HCT116 (cell line): ENCODE data around the gene CD44. TPM values are rescaled to one million over a fixed set of nuclear protein-coding genes. Genes with fewer than 3 reads are reported as not detected.

ENCODE experiments used
- ATAC-seq: fragments of 200-7000 bp; cut with Tn5 transposase; 2 replicates; pipeline ENCODE4 v1.9.1; 2020; ENCODE audit warnings: mild to moderate bottlenecking, moderate library complexity
- BruUV-seq: library from RNA; stranded (reverse); fragments of 400-500 nt; replicated peaks from 2 replicates; lab custom pipeline; 2021; lab: Mats Ljungman, UMichigan
- CTCF ChIA-PET: fragments of 300-600 bp; sonication (Branson Sonifier 250); formaldehyde crosslinking; loops from one replicate; lab custom pipeline; 2021; ENCODE audit warnings: antibody characterized with exemption; lab: Charles Lee
- POLR2A ChIA-PET: fragments of 300-600, 350-600 bp; sonication (Branson Sonifier 250); formaldehyde crosslinking; loops from one replicate; lab custom pipeline; 2021; ENCODE audit warnings: antibody characterized with exemption; lab: Charles Lee
- RAD21 ChIA-PET, 2 experiments: fragments of 300-600 bp; sonication (Branson Sonifier 250); formaldehyde crosslinking; loops; one replicate each; lab custom pipeline; 2023; ENCODE audit warnings: low total read pairs in 2 of 2; ENCODE audit not compliant: uncharacterized antibody in 2 of 2, unreplicated experiment in 2 of 2, low non-redundant PET in 1 of 2; lab: Charles Lee
- DNase-seq: peaks from one replicate; pipeline ENCODE4 v3.0.0-alpha.2; 2010; ENCODE audit warnings: low read depth, low spot score
- H2AFZ ChIP-seq: fragments of 200-600 bp; shearing (Covaris generic), sonication (generic); 2 replicates; pipeline ENCODE4 v1.6.1; 2017; ENCODE audit warnings: low read depth, mixed run types, mixed read lengths, antibody characterized with exemption, low read length; ENCODE audit not compliant: poor library complexity, severe bottlenecking
- H3K27ac ChIP-seq: 2 replicates; pipeline ENCODE4 v1.5.1; 2012; ENCODE audit warnings: low read depth, low read length
- H3K27me3 ChIP-seq: fragments of 200-600 bp; sonication (generic); 2 replicates; pipeline ENCODE4 v1.6.1; 2016; ENCODE audit warnings: mixed run types, low read length, mixed read lengths; ENCODE audit not compliant: insufficient read depth
- H3K36me3 ChIP-seq, 2 experiments: fragments of 200-500 bp in 1 of 2; fragments of 200-600 bp in 1 of 2; sonication (Bioruptor generic) in 1 of 2; sonication (generic) in 1 of 2; 2 replicates each; pipeline versions ENCODE4 v1.5.1 to v1.6.1; 2014 to 2016; ENCODE audit warnings: low read length in 2 of 2, inconsistent platforms in 1 of 2, mixed read lengths in 1 of 2, mixed run types in 1 of 2; ENCODE audit not compliant: insufficient read depth in 2 of 2, control insufficient read depth in 1 of 2
- H3K4me1 ChIP-seq, 2 experiments: fragments of 200-600 bp in 1 of 2; sonication (generic) in 1 of 2; 2 replicates each; pipeline versions ENCODE4 v1.5.1 to v1.6.1; 2012 to 2017; ENCODE audit warnings: low read length in 2 of 2, inconsistent platforms in 1 of 2, mild to moderate bottlenecking in 1 of 2, mixed read lengths in 1 of 2, mixed run types in 1 of 2, moderate library complexity in 1 of 2; ENCODE audit not compliant: insufficient read depth in 2 of 2, control insufficient read depth in 1 of 2
- H3K4me2 ChIP-seq: fragments of 200-600 bp; sonication (generic); 2 replicates; pipeline ENCODE4 v1.6.1; 2017; ENCODE audit warnings: mixed run types, low read length, mixed read lengths
- H3K4me3 ChIP-seq, 2 experiments: fragments of 200-600 bp in 1 of 2; sonication (generic) in 1 of 2; replicated peaks in 1 of 2; 2 replicates each; pipeline ENCODE4 v1.5.1; 2011 to 2016; ENCODE audit warnings: low read length in 2 of 2, control low read depth in 1 of 2, low read depth in 1 of 2, mild to moderate bottlenecking in 1 of 2, mixed read lengths in 1 of 2, mixed run types in 1 of 2
- H3K79me2 ChIP-seq: fragments of 200-600 bp; sonication (generic); 2 replicates; pipeline ENCODE4 v1.6.1; 2017; ENCODE audit warnings: mild to moderate bottlenecking, mixed run types, low read length, moderate library complexity, mixed read lengths; ENCODE audit not compliant: insufficient read depth
- H3K9ac ChIP-seq: fragments of 200-600 bp; sonication (generic); 2 replicates; pipeline ENCODE4 v1.6.1; 2016; ENCODE audit warnings: low read length, mixed read lengths
- H3K9me2 ChIP-seq: fragments of 200-600 bp; sonication (generic), shearing (Covaris generic); 2 replicates; pipeline ENCODE4 v1.6.1; 2017; ENCODE audit warnings: mixed run types, mild to moderate bottlenecking, moderate library complexity; ENCODE audit not compliant: insufficient read depth
- H3K9me3 ChIP-seq, 2 experiments: fragments of 200-500 bp in 1 of 2; fragments of 200-600 bp in 1 of 2; sonication (Bioruptor generic) in 1 of 2; sonication (generic) in 1 of 2; 2 replicates each; pipeline ENCODE4 v1.6.1; 2014 to 2017; ENCODE audit warnings: low read length in 2 of 2, mixed read lengths in 2 of 2, inconsistent platforms in 1 of 2, low read depth in 1 of 2, mild to moderate bottlenecking in 1 of 2, mixed run types in 1 of 2, moderate library complexity in 1 of 2; ENCODE audit not compliant: control insufficient read depth in 1 of 2, insufficient read depth in 1 of 2
- H4K20me1 ChIP-seq: fragments of 200-600 bp; sonication (generic), shearing (Covaris generic); 2 replicates; pipeline ENCODE4 v1.6.1; 2017; ENCODE audit warnings: mixed run types, mild to moderate bottlenecking, moderate library complexity; ENCODE audit not compliant: insufficient read depth
- CBX3 ChIP-seq: IDR thresholded peaks from 2 replicates; pipeline ENCODE4 v1.6.1; 2012; ENCODE audit warnings: low read depth
- CEBPB ChIP-seq: IDR thresholded peaks from 2 replicates; pipeline ENCODE4 v1.6.1; 2012; ENCODE audit warnings: low read depth
- CTCF ChIP-seq, 3 experiments: fragments of 200-600 bp in 1 of 3; sonication (generic) in 1 of 3; IDR thresholded peaks in 2 of 3; conservative IDR thresholded peaks in 1 of 3; 2 replicates each; pipeline ENCODE4 v1.5.1; 2012 to 2017; ENCODE audit warnings: low read depth in 2 of 3, low read length in 2 of 3, antibody characterized with exemption in 1 of 3, borderline replicate concordance in 1 of 3, control low read depth in 1 of 3, mild to moderate bottlenecking in 1 of 3, mixed read lengths in 1 of 3, mixed run types in 1 of 3, moderate library complexity in 1 of 3; ENCODE audit not compliant: insufficient read depth in 1 of 3
- EGR1 ChIP-seq: IDR thresholded peaks from 2 replicates; pipeline ENCODE4 v1.6.1; 2012; ENCODE audit warnings: low read depth
- EZH2phosphoT487 ChIP-seq: fragments of 200-600 bp; IDR thresholded peaks from 2 replicates; pipeline ENCODE4 v1.6.1; 2018; ENCODE audit warnings: antibody characterized with exemption, borderline replicate concordance
- FOSL1 ChIP-seq: IDR thresholded peaks from 2 replicates; pipeline ENCODE4 v1.6.1; 2012; ENCODE audit warnings: low read depth
- JUND ChIP-seq: IDR thresholded peaks from 2 replicates; pipeline ENCODE4 v1.6.1; 2012
- MAX ChIP-seq: IDR thresholded peaks from 2 replicates; pipeline ENCODE4 v1.6.1; 2012
- POLR2A ChIP-seq: IDR thresholded peaks from 2 replicates; pipeline ENCODE4 v1.7.0; 2011; ENCODE audit warnings: borderline replicate concordance; ENCODE audit not compliant: insufficient read depth, insufficient read length; ENCODE audit errors: extremely low read depth
- POLR2AphosphoS5 ChIP-seq: IDR thresholded peaks from 2 replicates; pipeline ENCODE4 v1.6.1; 2011; ENCODE audit warnings: mild to moderate bottlenecking, low read depth, low read length, moderate library complexity
- SIN3A ChIP-seq: IDR thresholded peaks from 2 replicates; pipeline ENCODE4 v1.6.1; 2012; ENCODE audit warnings: low read depth
- SP1 ChIP-seq: IDR thresholded peaks from 2 replicates; pipeline ENCODE4 v1.6.1; 2012; ENCODE audit warnings: low read depth
- SRF ChIP-seq: IDR thresholded peaks from 2 replicates; pipeline ENCODE4 v1.6.1; 2012; ENCODE audit warnings: low read depth
- ZFX ChIP-seq: fragments of 450-650 bp; IDR thresholded peaks from 2 replicates; pipeline ENCODE4 v1.6.1; 2017
- intact Hi-C: fragments of 100-400 bp; cut with micrococcal nuclease; formaldehyde crosslinking; loops from 2 replicates; pipeline ENCODE4 v1.10.0; 2022
- total RNA-seq: library from RNA; stranded (reverse); gene quantifications from one replicate; pipeline ENCODE4 v1.2.1, GENCODE V29; 2021; ENCODE audit not compliant: unreplicated experiment
- TF ChIP-seq, protein P1 (sequence below): IDR thresholded peaks from 2 replicates; pipeline ENCODE4 v1.6.1; 2012
- TF ChIP-seq, protein P2 (sequence below): IDR thresholded peaks from 2 replicates; pipeline ENCODE4 v1.6.1; 2012; ENCODE audit warnings: low read depth

CD44 gene
- total RNA-seq, 1 experiment from 2014 or later: 742 TPM

GRCh38 chr11:35171226-35171625 lies 32.3 kb downstream of the CD44 start:
- DNase-seq: no peak
- Histone ChIP-seq H4K20me1 (no peaks in the 10 kb centered on the region), H3K9me3 (no peaks in the 10 kb centered on the region), H3K4me2 (no peak overlapping the region), H3K36me3 (peaks cover 0 to 9% of the 10 kb centered on the region in 2 experiments; a peak in 1 of 4 replicates), H3K27me3 (no peaks in the 10 kb centered on the region), H2AFZ (no peak overlapping the region), H3K9ac (no peak overlapping the region), H3K4me3 (no peak overlapping the region), H3K79me2 (peaks cover 95% of the 10 kb centered on the region), H3K9me2 (no peaks in the 10 kb centered on the region), H3K4me1 (peaks cover 87 to 90% of the 10 kb centered on the region in 2 experiments), H3K27ac (no peak overlapping the region; the same call in 1 of the 2 replicates)
- no TSS peak for BruUV-seq
- ChIA-PET CTCF (no interaction called here), POLR2A (no interaction called here), RAD21 (interaction anchor here in 1 of 2 experiments (0.5 kb wide), 1 partner anchor 8 kb away, joined by 4 read pairs; no protein-coding TSS in a partner anchor)
- TF ChIP-seq JUND (no peak), EZH2phosphoT487 (no peak), CBX3 (no peak), ZFX (no peak), POLR2A (no peak), SP1 (no peak), SIN3A (no peak), CEBPB (no peak), MAX (no peak), FOSL1 (no peak), SRF (no peak), CTCF (IDR thresholded peaks at IDR 0.05 in 2 of 3, conservative IDR thresholded peaks at IDR 0.05 in 1 of 3; ENCODE audit: borderline replicate concordance in 1 of 3, insufficient read depth in 1 of 3, low read depth in 2 of 3, low read length in 2 of 3) (no peak), EGR1 (no peak), POLR2AphosphoS5 (no peak)
- TF ChIP-seq, protein P1, sequence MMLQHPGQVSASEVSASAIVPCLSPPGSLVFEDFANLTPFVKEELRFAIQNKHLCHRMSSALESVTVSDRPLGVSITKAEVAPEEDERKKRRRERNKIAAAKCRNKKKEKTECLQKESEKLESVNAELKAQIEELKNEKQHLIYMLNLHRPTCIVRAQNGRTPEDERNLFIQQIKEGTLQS: no peak
- TF ChIP-seq, protein P2, sequence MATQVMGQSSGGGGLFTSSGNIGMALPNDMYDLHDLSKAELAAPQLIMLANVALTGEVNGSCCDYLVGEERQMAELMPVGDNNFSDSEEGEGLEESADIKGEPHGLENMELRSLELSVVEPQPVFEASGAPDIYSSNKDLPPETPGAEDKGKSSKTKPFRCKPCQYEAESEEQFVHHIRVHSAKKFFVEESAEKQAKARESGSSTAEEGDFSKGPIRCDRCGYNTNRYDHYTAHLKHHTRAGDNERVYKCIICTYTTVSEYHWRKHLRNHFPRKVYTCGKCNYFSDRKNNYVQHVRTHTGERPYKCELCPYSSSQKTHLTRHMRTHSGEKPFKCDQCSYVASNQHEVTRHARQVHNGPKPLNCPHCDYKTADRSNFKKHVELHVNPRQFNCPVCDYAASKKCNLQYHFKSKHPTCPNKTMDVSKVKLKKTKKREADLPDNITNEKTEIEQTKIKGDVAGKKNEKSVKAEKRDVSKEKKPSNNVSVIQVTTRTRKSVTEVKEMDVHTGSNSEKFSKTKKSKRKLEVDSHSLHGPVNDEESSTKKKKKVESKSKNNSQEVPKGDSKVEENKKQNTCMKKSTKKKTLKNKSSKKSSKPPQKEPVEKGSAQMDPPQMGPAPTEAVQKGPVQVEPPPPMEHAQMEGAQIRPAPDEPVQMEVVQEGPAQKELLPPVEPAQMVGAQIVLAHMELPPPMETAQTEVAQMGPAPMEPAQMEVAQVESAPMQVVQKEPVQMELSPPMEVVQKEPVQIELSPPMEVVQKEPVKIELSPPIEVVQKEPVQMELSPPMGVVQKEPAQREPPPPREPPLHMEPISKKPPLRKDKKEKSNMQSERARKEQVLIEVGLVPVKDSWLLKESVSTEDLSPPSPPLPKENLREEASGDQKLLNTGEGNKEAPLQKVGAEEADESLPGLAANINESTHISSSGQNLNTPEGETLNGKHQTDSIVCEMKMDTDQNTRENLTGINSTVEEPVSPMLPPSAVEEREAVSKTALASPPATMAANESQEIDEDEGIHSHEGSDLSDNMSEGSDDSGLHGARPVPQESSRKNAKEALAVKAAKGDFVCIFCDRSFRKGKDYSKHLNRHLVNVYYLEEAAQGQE: no peak
- no peak for ATAC-seq
- intact Hi-C loops: no loop called here
